ENCODE data around the gene SENP1.

The SENP1 gene

DNA sequence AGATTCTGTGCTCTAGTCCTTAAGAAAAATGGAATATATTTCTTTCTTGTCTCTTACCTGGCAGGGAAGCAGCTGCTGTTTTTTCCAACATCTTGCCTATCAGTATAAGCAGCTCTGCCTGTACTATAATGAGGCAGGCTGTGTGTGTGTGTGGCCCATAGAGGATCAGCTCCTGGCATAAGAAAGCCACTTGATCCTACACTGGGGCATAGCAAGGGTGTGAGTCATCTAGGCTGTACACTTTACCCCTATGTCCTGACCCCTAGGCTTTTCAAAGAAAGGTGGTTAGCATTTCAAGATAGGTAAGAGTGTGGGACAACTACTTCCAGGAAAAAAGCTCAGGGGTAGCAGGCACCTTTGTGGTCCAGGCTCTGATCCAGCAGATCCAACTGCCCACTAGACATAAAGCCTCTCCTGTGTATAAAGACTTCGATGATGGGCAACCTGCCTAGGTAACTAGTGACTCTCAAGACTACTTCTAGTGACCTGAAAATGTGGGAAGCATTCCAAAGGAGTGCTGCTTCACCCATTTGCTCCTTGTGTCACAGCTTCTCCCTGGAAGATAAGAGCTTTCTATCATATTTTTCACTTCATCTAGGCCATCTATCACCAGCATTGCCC, 4.9 kb upstream of the SENP1 start:
- DNase-seq, result no peak

DNA sequence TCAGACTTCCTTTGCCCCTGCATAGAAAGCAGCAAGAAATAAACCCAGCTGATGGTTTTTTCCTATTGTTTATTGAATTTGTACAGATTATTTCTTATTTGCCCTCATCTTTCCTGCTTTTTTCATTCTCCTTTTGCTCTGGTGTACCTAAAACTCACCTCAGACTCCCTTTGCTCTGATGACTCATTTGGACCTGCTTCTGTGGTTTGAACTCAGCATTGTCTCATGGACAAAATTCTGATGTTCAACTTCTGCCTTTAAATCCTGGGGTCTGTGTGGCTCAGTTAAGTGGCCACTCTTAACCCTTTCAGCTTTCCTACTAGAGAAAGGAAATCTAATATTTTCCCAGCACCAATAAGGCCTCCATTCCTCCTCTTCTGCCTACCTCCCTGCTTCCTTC, 3.5 kb upstream of the SENP1 start:
- no peak for DNase-seq

DNA sequence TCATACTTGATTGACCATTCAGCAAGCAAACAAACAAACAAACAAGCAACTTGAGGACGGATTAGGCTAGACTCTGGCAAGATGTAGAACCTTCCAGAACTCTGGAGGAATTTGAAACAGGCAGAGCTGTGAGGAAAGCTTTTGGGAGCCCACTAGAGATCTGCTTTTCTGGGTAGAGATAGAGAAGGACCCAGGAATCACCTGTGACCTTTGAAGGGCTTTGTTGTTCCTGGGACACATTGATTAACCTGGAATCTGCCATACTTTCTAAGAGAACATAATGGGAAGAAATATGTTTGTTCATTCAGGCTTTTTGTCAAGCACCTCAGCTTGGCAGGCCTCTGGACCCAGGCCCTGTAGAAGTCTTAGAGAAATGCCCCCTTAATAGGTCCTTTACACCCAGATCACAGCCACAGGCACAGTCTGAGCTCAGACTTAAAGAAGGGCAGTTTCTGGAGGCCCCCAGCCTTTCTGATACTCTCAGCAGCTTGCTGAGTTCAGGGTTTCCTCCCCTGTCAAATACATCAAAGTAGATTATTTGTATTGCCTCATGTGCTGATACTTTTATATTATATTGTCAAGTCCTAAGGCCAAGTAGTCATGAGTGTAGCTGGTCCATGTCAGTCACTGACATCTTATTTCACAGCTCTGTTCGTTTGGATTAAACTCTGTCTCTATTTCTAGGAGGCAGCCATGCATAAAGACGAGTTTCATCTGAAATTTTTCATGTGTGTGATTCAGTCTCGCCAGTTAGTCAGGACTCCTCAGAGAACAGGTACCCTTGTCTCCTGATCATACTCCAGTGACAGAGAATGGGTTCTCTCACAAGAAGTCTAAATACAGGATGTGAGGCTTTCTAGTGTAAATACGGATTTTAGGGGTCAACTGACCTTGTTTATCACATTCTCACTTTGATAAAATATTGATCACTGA, 1.1 kb upstream of the SENP1 start:
- DNase-seq, result no peak

DNA sequence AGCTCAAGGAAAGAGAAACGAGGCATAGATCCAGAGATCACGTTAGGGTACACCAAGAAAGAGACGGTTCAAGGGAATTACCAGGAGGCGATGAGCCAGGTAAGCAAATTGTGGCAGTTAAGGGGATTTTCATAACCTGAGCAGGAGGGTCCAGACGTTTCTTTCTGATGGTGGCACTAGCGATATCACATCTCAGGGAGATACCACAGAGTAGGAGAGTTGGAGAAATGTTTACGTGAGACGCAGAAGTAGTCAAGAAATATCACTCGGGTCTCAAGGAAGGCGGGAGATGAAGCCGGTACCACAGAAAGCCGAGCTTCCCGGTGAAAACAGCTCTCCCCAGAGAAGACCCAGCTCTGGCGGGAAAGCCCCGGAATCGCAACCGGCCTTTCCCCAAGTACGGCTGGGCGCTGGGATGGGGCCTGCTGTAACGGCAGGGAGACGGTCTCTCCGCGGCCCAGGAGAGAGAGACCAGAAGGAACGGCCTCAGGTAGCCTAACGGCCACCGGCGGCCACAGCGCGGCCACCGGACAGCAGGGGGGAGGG, 485 bp downstream of the SENP1 start:
- DNase-seq, result peak; percentile 68

DNA sequence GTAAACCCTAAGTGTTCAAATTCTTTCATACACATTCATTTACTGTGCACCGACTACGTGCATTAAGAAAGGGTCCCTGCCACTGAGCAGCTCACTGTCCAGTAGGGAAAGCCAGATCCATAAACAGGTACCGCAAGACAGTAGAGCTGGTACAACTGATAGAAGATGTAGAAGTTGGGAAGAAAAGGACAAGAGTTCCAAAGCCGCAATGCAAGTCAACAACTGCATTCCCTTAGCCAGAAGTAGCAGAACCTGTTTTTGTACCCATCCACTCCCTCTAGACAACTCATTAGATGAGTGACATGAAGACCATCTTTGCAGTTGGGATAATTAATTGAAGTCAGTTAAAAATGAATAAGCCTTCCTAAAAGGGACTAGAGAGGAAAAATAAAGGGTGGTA, 1.3 kb downstream of the SENP1 start:
- peak; percentile 17 for DNase-seq

DNA sequence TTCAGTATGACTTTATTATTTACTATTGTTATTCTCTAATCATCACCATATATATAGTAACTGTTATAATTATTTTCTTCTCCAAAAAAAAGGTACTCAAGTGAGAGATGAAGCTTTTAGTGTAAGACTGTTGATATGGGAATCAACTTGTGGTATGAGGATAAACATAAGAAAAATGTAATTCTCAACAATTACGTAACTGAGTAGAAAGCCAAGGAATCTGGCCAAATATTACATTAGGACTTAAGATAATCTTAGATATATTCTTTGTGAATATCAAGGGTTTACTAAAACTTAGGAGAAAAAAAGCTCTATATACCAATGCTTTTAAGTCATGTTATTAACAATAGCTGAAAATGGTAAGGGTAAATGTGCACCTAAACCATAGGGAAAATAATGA, 13.3 kb downstream of the SENP1 start:
- DNase-seq, result no peak

DNA sequence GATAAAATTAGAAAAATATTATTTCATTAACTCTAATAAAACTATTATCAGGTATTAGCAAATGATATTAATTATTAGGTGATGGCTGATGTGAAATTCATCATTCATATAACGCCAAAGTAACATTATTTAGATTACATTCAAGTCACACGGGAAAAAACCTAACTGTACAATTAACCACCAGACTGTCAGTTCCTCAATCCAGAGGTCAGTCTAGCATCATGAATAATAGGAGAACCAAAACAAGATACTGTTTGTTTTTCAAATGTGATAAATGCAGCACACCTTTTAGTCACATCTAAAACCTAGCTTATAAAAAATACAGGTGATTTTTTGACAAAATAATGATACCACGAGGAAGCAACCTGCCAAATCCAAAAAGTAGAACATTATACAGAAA, 19.6 kb downstream of the SENP1 start:
- no peak for DNase-seq

DNA sequence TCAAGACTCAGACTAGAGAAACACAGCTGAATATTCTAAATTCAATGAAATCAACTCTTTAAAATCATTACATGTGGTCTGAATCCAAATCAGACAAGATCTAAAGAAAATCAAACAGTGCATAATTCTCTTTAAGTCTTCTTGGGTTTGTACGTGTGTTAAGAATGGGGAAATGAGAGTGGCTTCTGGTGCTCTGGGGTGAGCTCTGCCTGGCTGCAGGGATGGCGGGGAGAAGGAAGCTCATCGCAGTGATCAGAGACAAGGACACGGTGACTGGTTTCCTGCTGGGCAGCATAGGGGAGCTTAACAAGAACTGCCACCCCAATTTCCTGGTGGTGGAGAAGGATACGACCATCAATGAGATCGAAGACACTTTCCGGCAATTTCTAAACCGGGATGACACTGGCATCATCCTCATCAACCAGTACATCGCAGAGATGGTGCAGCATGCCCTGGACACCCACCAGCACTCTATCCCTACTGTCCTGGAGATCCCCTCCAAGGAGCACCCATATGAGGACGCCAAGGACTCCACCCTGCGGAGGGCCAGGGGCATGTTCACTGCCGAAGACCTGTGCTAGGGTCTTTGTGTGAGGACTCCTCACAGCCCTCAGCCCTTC, 20.9 kb downstream of the SENP1 start:
- no peak for DNase-seq

DNA sequence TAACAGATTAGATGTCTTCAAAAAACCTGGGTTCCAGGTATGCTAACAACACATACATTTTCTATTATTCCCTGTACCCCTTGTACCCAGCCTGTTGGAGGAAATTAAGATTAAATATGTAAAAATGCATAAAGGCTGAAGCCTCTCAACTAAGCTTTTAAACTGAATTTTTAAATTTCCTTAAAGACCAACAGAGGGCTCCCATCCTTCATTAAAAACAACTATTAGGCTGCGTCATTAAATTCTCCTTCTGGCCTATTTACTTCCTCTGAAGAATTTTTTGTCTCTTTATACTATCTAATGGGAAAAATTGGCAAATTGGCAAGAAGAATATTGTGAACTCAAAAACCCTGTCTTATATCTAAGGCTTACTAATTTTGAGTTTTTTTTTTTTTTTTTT, 21.8 kb downstream of the SENP1 start:
- peak; percentile 19 for DNase-seq

DNA sequence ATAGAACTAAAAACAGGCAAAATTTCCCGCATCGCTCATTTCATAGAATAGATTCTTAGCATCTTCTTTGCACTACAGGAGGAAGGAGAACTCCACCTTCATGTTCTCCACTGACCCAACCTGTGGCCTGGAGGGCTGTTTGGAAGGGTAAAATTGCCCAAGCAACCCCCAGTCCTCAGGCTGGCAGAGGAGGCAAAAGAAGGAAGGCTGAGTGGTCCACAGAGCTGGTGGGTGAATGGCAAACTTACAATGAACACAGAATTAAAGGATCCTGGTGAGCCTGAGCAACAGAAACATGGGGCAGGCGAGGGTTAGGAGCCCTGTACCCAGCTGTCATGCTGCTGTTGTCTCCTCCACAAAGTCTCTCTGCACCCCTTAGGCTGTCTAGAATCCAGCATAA, 25.1 kb downstream of the SENP1 start:
- DNase-seq, result no peak

DNA sequence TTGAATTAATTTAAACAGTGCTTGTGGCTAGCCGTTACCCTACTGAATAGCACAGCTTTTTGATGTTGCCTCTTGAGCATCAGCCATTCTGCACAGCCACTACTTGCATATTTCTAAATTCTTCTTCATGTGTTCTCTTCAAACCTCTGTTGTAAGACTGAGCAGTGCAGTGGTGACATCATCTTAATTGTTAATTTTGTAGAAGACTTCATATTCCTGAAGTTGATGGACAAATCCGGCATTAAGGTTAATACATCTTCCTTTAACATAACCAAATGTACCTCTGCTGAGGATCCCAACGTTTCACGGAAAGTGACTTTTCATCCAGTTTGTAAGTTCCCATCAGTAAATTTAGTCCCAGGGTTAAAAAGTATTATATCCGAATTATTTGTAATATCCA, 25.6 kb downstream of the SENP1 start:
- no peak for DNase-seq

DNA sequence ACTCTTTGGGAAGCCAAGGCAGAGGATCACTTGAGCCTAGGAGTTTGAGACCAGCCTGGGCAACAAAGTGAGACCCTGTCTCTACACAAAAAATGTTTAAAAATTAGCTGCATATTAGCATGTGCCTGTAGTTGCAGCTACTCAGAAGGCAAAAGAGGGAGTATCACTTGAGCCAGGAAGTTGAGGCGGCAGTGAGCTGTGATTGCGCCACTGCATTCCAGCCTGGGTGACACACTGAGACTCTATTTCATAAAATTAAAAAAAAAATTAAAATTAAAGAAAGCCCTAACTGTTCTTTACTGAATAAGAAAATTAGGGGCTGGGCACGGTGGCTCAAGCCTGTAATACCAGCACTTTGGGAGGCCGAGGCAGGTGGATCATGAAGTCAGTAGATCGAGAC, 27.0 kb downstream of the SENP1 start:
- DNase-seq, result no peak

DNA sequence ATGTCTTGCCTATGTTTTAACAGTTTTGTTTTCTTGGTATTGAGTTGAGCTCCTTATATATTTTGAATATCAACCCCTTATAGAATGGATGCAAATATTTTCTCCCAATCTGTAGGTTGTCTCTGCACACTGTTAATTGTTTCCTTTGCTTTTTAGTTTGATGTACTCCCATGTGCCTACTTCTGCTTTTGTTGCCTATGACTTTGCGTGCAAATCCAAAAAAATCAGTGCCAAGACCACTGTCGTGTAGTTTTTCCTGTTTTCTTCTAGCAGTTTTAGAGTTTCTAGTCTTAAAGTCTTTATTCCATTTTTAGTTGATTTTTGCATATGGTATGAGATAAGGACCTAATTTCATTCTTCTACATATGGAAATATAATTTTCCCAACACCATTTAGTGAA, 28.8 kb downstream of the SENP1 start:
- no peak for DNase-seq

DNA sequence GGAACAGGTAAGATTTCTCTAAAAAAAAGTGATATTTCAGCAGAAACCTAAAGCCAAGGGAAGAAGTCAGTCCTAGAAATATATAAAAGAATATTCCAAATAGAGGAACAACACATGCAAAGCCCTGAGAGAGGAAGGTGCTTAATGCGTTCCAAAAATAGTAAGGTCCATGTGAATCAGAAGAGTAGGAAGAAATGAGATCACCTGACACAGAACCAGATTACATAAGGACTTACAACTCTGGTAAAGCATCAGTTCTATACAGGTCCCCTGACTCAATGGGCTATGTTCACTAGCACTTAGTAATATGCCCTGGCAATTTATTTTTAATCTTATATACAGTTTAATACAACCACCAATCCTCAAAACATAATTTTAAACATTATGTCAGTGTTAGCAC, 30.0 kb downstream of the SENP1 start:
- DNase-seq, result no peak

DNA sequence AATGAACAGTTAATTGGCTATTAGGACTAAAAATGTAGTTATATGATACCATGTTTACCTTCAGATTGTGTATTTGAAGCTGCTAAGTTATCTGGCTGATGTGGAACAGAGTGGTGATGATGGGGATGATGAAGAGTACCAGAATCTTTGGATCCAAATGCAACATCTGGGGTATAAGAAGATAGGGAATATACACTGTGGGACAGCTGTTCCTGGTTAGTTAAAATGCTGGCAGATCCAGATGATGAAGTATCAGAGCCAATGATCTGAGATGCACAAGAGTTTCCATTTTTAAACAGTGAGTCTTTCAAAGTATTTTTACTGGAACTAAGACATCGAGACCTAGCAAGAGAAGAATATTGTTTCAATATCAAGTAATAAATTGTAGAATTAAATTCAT, 31.6 kb downstream of the SENP1 start:
- DNase-seq, result no peak

DNA sequence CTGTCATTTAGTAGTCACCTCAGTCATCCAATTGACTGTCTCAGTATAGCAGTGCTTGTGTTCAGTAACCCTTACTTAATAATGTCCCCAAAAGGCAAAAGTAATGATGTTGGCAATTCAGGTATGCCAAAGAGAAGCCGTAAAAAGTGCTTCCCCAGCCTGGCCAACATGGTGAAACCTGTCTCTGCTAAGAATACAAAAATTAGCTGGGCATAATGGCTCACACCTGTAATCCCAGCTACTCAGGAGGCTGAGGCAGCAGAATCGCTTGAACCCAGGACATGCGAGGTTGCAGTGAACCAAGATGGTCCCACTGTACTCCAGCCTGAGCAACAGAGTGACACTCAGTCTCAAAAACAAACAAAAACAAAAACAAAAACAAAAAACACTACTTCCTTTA, 33.6 kb downstream of the SENP1 start:
- DNase-seq, result no peak

DNA sequence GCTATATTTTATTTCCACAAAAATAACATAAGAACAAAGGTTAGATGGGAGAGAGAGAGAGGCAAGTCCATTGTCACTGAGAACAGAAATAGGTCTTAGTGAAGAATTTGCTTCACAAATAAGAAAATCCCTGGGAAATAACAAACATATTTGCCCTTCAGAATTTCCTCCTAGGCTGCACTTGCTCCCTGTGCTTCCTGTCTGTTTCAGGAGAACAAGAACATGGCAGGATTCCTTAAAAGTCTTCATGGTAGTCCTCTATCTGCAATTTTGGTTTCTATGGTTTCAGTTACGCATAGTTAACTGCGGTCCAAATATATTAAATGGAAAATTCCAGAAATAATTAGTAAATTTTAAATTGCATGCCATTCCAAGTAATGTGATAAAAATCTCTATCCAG, 34.1 kb downstream of the SENP1 start:
- DNase-seq, result no peak

DNA sequence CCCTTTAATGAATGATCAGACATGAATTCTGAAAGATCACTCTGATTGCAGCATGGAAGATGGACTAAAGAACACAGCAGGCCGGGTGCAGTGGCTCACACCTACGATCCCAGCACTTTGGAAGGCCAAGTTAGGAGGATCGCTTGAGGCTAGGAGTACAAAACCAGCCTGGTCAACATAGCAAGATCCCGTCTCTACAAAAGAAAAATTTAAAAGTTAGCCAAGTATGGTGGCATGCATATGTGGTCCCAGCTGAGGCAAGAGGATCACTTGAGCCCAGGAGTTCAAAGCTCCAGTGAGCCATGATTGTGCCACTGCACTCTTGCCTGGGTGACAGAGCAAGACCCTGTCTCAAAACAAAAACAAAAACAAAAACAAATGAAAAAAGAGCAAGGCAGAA, 35.1 kb downstream of the SENP1 start:
- no peak for DNase-seq

DNA sequence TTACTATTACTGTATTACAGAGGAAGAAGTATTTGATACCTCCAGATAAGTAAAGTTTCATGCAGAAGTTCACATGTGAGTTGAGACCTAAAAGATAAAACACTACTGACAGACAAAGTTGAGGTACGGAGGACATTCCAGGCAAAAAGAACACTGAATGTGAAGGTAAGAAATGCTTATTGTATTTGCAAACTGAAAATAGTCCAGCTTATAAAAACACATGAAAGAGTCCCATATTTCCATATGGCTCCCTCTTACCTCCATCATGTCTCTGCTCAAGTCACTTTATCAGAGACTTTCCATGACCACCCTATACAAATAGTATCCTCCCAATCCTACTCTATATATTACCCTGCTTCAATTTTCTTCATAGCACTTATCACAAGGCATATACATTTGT, 35.8 kb downstream of the SENP1 start:
- no peak for DNase-seq

DNA sequence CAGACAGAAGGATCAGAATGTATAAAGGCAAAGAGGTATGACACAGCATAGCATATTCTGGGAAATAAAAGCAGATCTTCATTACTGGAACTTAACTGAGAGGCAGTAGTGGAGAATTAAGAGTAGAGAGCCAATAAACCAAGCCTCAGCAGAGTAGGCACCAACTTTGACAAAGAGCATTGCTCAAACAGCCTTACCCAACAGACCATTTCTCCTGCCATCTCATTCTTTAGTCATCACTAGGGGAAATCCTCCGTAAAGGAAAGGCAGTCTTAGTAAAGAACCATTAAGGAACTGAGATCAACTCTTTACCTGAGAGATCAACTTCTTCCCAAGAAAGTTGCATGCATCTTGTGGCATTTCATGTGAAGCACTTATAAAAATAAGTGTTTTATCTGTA, 36.6 kb downstream of the SENP1 start:
- DNase-seq, result no peak

DNA sequence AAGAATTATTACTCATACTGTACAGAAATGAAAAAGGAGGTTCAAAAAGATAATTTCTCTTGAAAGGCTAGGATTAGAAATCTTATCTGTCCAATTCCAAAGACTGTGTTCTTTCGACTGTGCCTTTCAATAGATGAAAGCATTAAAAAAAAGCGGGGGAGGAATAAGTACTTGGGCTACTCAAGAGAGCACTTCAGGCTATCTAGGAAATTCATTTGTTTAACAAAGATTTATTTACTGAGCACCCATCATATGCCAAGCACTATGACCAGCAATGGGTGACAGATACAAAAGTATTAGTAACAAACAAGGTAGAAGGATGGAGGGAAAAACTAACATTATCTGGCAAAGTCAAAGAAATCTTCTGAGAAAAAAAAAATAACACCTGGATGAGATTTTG, 37.4 kb downstream of the SENP1 start:
- DNase-seq, result no peak

DNA sequence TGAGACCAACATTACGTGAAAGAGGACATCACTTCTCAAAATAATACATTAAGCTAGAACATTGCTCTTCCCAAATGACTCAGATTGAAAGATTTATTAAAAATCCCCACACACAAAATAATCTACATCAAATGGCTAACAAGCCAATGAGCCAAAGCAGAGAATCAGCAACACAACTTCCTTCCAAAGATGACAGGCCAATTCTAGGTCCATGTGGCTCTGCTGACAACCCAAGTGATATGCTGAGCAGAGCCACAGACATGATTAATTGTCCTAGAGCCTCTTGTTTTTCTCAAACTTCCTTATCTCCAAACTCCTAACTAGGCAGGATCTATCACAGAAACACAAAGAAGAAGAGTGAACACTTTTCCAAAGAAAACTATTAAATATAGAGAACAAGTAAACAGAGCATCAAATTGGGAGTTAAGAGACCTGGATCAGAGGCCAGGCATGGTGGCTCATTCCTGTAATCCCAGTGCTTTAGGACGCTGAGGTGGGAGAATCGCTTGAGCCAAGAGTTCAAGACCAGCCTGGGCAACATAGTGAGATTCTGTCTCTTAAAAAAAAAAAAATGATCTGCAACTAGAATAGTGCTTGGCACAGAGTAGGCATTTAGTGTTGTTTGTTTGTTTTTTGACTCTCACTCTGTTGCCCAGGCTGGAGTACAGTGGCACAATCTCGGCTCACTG, 38.5 kb downstream of the SENP1 start:
- no peak for DNase-seq

DNA sequence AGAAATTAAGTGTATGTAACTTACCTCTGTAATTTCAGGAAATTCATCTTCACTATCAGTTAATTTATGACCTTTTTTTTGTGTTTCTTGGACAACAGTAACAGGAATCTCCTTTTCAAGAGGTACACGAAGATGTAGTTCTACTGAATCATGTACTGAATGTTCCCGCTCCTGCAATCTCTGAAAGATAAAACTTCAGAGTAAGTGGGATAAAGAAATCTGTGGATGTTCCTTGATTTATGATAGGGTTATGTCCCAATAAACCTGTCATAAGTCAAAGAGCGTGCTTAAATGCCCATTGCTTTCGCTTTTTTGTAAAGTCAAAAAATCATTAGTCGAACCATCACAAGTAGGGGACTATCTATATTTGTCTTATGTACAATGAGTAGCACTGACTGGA, 40.8 kb downstream of the SENP1 start:
- no peak for DNase-seq
